Chondrocyte (in vitro differentiated cells): ENCODE measurements around the gene LRP6. TPM values are rescaled to one million over a fixed set of nuclear protein-coding genes. Genes with fewer than 3 reads are reported as not detected.

Source experiments
- DNase-seq: peaks from one replicate; pipeline ENCODE4 v3.0.0; 2021; ENCODE audit warnings: mixed read lengths, low spot score
- H3K27ac Mint-ChIP-seq: one replicate; pipeline ENCODE4 v1.8.0; 2021; ENCODE audit warnings: mild to moderate bottlenecking, moderate library complexity, mixed read lengths; ENCODE audit not compliant: unreplicated experiment
- H3K27me3 Mint-ChIP-seq: 2 replicates; pipeline ENCODE4 v1.8.0; 2021; ENCODE audit warnings: low read depth, mixed read lengths
- H3K36me3 Mint-ChIP-seq: 2 replicates; pipeline ENCODE4 v1.8.0; 2021; ENCODE audit warnings: low read depth, mixed read lengths
- H3K4me1 Mint-ChIP-seq: 2 replicates; pipeline ENCODE4 v1.8.0; 2021; ENCODE audit warnings: low read depth, mild to moderate bottlenecking, mixed read lengths
- H3K4me3 Mint-ChIP-seq: one replicate; pipeline ENCODE4 v1.8.0; 2021; ENCODE audit warnings: mild to moderate bottlenecking, moderate library complexity, mixed read lengths; ENCODE audit not compliant: unreplicated experiment
- H3K9me3 Mint-ChIP-seq: 2 replicates; pipeline ENCODE4 v1.8.0; 2021; ENCODE audit warnings: low read depth, mixed read lengths
- CTCF ChIP-seq: fragments of 200-600 bp; sonication (generic); IDR thresholded peaks from 2 replicates; pipeline ENCODE4 v1.5.0; 2021; ENCODE audit warnings: antibody characterized with exemption, mild to moderate bottlenecking, moderate library complexity
- total RNA-seq: library from RNA; stranded (reverse); gene quantifications from 3 replicates; pipeline ENCODE4 v1.2.1, GENCODE V29; 2021

Gene LRP6
- total RNA-seq, 1 donor from 2014 or later = 41.4 TPM

GRCh38 chr12:12133785-12134184 lies 133.1 kb downstream of the LRP6 start:
- no peak for DNase-seq
- Mint-ChIP-seq H3K9me3 (no peaks in the 10 kb centered on the region), H3K36me3 (peaks cover 24% of the 10 kb centered on the region), H3K4me1 (no peaks in the 10 kb centered on the region), H3K27me3 (no peaks in the 10 kb centered on the region), H3K4me3 (no peak overlapping the region), H3K27ac (no peak overlapping the region)
- TF ChIP-seq CTCF = no peak

GRCh38 chr12:12133259-12133658 lies 133.6 kb downstream of the LRP6 start:
- H3K9me3 Mint-ChIP-seq = no peaks in the 10 kb centered on the region
- no peak overlapping the region for H3K27ac Mint-ChIP-seq
- no peak overlapping the region for H3K4me3 Mint-ChIP-seq
- DNase-seq = no peak
- no peak for TF ChIP-seq CTCF
- H3K36me3 Mint-ChIP-seq = peaks cover 24% of the 10 kb centered on the region
- no peaks in the 10 kb centered on the region for H3K27me3 Mint-ChIP-seq
- no peaks in the 10 kb centered on the region for H3K4me1 Mint-ChIP-seq

- no peaks in the 10 kb centered on the region for H3K27me3 Mint-ChIP-seq
Measured at GRCh38 chr12:12128670-12129069, 138.2 kb downstream of the LRP6 start.

GRCh38 chr12:12127304-12127703 lies 139.5 kb downstream of the LRP6 start:
- Mint-ChIP-seq H3K27ac (no peak overlapping the region), H3K4me1 (no peaks in the 10 kb centered on the region), H3K36me3 (peaks cover 29% of the 10 kb centered on the region), H3K27me3 (no peaks in the 10 kb centered on the region), H3K4me3 (no peak overlapping the region), H3K9me3 (no peaks in the 10 kb centered on the region)
- no peak for TF ChIP-seq CTCF
- DNase-seq = no peak

More at GRCh38 chr12:12128670-12129069, 138.2 kb downstream of the LRP6 start:
- no peak for TF ChIP-seq CTCF
- DNase-seq = no peak
- Mint-ChIP-seq H3K27ac (no peak overlapping the region), H3K4me3 (no peak overlapping the region), H3K9me3 (no peaks in the 10 kb centered on the region), H3K4me1 (no peaks in the 10 kb centered on the region), H3K36me3 (peaks cover 25% of the 10 kb centered on the region)

GRCh38 chr12:12126551-12126950 lies 140.3 kb downstream of the LRP6 start:
- H3K36me3 Mint-ChIP-seq = peaks cover 26% of the 10 kb centered on the region
- no peaks in the 10 kb centered on the region for H3K4me1 Mint-ChIP-seq
- H3K4me3 Mint-ChIP-seq = no peak overlapping the region
- no peaks in the 10 kb centered on the region for H3K27me3 Mint-ChIP-seq
- H3K9me3 Mint-ChIP-seq = no peaks in the 10 kb centered on the region
- H3K27ac Mint-ChIP-seq = no peak overlapping the region
- DNase-seq = no peak
- no peak for TF ChIP-seq CTCF
